ENCODE measurements around the gene AVPR2.

The AVPR2 gene

DNA sequence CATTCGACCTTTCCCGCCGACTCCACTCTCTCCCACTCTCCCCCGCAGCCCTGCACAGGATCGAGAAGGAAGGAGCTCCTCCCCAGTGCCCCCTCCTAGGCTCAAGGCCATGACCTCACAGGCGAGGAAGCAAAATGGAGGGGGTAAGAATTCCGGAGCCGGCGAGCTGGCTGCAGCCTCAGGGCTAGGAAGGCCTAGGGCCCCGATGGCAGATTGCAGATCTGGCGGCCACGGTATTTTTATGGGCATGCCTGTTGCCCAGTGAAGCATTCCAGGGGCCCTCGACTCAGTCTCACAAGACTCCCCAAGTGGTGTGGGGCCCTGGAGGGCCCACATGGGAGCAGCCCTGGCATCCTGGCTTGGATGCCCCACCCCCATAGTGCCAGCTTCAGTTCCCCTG, 17.6 kb upstream of the AVPR2 start:
- no peak for DNase-seq

DNA sequence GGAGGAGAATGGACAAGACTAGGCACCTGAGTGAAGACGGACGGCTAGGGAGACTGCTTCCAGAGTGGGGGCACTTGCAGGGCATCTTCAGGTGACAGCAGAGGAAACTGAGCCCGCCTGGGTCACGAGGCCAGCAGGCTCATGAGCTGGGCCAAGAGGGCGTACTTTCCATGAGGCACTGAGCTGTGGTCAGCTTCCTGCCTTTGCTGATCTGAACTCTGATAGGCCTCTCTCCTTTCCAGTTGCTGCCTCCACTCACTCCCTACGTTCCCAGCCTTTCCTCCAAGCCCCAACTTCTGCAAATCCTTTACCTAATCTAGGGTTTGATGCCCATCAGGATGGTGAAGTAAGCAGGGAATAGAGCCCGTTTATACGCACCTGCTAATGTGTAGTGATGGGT, 17.1 kb upstream of the AVPR2 start:
- DNase-seq = no peak

- no peak for DNase-seq
Measured at GRCh38 chrX:153888344-153888743, 16.1 kb upstream of the AVPR2 start.

DNA sequence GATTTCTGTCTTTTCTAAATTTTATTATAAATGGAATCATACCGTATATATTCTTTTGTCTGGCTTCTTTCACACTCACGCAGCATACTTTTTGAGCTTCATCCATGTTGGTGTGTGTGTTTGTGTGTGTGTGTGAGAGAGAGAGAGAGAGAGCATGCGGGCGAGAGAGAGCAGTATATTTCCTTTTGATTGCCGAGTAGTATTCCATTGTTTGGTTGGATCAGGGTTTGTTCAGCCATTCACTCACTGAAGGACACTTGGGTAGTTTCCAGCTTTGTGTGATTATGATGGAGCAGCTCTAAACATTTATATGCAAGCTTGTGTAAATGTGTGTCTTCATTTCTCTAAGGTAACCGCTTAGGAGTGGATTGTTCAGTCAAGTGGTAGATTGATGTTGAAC, 15.3 kb upstream of the AVPR2 start:
- DNase-seq = no peak

DNA sequence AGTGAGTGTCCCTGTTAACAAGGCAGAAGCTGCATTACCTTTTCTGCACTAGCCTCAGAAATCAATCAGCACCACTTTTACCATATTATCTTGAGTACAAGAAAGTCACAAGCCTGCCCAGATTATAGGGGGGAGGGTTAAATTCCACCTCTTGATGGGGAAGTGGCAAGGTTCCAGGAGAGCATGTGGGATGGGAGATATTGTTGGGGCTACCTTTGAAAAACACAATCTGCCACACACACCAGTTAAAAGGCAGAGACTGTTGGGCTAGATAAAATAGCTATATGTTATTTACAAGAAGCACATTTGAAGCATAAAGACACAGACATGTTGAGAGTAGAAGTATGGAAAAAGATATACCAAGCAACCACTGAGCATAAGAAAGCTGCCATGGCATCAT, 6.6 kb upstream of the AVPR2 start:
- DNase-seq = no peak

DNA sequence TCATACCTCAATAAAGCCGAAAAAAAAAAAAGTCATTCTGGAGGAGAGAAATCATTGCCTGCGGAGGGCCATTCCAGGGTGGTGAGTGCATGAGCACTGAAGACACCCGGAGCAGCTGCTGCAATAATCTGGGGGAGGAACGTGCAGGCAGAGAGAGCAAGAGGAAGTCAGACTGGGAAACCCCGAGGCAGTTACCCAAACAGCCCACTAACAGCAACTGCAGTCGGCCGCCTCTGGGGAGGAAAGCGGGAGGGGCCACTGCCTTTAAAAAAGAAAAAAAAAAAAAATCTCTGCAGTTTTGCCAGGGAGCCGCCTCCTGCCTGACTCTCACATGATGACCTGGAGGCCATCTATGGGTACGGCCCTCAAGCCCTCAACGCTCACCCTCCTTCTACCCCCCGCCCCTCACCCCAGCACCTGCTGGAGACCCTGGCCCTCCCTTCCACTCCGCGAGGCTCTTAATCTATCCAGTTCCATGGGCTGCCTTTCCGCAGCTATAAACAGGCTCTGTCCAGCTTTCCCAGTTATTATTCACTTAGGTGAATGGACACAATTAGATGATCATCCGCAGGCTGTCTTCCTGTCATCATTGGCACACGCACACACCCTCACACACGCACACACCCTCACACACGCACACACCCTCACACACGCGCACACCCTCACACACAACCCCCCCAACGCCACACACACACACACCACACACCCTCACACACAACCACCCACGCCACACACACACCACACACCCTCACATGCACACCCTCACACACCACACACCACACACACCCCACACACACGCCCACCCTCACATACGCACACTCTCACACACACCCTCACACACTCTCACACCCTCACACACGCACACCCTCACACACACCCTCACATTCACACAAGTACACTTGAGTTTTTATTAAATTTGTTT, 3.4 kb upstream of the AVPR2 start:
- peak; percentile 72 for DNase-seq

- no peak for DNase-seq
Measured at GRCh38 chrX:153901753-153902140, 2.7 kb upstream of the AVPR2 start.

DNA sequence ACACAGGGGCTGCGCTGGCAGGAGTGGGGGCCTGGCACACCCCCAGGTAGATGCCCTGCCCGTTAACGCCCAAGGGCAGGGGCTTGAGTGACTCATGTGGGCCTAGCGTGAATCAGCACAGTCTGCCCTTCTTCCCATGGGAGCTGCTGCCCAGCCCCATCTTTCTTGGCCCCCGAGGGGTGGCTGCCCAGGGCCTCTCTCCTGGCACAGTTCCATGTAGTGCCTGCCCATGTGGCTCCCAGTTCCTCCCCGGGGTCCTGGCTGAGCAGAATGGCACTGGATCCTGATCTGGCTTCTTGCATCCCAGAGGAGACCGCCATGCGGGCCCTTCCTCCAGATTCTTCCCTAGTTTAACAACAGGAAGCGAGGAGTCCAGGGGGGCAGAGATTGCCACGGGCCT, 2.1 kb upstream of the AVPR2 start:
- DNase-seq = no peak

DNA sequence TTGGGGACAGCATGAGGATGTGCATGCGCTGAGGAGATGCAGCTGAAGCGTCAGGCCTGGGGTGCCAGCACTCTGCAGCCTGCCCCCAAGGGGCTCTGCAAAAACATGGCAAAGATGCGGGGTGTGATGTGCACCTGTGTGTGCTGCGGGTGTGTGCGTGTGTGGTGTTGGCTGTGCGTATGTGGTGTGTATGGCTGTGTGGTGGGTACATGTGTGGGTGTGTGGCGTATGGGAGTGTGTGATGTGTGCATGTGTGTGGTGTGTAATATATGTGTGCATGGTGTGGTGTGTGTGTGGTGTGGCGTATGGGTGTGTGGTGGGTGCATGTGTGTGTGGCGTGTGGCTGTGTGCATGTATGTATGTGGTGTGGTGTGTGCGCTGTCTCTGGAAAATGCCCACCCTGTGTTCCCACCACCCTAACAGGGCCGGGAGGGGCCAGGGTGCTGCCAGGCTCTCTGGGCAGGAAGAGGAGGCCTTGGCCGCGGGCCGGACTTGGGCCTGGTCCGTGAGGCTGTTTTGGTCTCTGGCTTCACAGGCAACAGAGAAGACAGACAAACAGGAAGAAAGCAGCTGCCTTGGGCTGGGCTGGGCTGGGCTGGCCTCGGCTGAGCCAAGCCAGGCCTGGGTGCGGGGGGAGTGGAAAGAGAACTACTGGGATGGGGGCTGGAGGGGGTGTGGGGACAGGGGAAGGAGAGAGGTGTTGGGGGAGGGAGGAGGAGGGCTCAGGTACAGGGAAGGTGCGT, 1.1 kb upstream of the AVPR2 start:
- no peak for DNase-seq

GRCh38 chrX:153905481-153906095, 1.1 kb downstream of the AVPR2 start:
- DNase-seq = no peak

DNA sequence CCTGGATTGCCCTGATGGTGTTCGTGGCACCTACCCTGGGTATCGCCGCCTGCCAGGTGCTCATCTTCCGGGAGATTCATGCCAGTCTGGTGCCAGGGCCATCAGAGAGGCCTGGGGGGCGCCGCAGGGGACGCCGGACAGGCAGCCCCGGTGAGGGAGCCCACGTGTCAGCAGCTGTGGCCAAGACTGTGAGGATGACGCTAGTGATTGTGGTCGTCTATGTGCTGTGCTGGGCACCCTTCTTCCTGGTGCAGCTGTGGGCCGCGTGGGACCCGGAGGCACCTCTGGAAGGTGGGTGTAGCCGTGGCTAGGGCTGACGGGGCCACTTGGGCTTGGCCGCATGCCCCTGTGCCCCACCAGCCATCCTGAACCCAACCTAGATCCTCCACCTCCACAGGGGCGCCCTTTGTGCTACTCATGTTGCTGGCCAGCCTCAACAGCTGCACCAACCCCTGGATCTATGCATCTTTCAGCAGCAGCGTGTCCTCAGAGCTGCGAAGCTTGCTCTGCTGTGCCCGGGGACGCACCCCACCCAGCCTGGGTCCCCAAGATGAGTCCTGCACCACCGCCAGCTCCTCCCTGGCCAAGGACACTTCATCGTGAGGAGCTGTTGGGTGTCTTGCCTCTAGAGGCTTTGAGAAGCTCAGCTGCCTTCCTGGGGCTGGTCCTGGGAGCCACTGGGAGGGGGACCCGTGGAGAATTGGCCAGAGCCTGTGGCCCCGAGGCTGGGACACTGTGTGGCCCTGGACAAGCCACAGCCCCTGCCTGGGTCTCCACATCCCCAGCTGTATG, 1.8 kb downstream of the AVPR2 start:
- no peak for DNase-seq

DNA sequence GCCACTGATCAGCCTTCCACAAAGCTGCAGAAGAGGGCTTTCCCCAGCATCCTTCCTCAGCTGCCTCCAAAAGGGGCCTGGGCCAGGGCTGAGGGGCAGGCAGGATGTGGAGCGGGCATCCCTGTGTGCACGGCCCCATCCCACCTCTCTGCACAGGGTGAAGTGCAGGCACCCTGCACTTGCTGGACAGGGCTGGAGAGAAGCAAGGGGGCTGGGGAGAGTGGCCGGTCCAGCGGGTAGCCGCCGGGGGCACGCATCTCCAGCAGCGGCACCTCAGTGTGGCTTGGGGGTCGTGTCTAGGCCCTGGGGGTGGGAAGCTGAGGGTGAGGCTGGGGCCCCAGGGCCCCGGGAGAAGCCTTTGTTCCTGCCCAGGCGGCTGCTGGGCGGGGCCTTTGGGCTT, 3.0 kb downstream of the AVPR2 start:
- DNase-seq = no peak

DNA sequence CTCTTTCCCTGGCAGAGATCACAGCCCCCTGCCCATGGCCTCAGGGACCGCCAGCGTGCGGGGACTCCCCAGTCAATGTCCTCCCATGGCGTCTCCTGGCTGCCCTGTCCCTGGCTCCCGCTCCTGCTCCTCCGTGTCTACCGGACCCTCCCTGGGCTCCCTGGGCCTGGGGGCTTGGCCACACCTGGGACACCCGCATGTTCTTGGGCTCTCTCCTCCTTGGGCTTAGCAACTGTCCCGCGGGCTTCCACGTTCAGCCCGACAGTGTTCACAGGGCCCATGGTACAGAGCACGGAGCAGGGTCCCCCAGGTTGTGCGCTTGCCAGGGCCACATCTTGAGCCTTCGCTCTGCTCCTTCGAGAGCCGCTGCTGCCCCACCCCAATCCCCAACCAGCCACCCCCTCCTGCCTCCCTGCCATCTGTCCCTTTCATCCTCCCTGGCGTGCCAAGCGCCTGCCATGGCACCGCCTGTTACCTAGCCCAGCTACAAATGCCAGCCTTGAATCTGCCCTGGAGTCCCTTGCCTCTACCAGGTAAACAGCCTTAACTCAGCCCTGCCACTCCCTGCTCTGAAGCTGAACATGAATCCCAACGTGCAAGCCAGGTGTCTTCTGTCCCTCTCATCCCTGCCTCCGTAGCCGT, 3.9 kb downstream of the AVPR2 start:
- no peak for DNase-seq

DNA sequence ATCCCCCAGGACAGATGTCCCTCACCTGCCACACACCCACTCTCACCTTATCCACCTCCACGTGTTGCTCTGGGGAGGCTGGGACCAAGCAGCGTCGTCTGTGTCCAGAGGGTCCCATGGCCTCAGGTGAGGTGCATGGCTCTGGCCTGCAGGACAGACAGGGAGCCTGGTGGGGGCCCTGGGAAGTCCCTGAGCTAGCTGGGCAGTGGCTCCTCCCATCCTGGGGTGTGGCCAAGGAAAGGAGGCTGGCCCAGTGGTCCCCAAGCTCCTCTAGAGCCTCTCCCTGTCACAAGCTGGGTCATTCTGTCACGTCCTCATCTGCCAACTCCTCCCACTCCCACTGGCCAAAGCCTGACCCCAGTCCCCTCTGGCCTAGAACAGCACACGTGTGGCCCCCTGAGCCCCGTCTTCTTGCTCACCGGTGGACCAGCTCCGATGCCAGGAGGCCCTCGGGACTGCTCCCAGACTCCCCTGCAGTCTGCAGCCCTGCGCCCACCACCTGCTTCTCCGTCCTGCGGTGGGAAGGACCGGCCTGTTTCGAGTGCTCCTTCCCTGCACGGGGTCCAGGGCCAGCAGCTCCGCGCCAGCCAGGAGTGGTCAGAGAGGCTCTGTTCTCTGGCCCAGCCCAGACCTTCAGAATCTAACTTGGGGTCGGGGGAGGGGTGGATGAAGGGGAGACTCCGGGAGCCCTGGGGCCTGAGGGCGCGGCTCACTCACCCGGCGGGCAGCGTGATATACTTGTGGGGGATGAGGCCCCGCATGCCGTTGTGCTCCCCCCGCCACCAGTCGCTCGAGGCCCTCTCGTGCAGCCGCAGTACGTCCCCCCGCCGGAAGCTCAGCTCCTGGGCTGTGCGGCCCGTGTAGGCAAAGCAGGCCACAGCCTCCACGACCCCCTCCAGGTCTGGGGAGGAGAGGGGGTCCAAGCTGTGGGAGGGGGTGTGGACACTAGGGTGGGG, 4.8 kb downstream of the AVPR2 start:
- DNase-seq = no peak

- DNase-seq = no peak
Measured at GRCh38 chrX:153909980-153910360, 5.5 kb downstream of the AVPR2 start.

- DNase-seq = no peak
Measured at GRCh38 chrX:153910446-153910845, 6.0 kb downstream of the AVPR2 start.

GRCh38 chrX:153911798-153912197, 7.3 kb downstream of the AVPR2 start:
- DNase-seq = no peak

DNA sequence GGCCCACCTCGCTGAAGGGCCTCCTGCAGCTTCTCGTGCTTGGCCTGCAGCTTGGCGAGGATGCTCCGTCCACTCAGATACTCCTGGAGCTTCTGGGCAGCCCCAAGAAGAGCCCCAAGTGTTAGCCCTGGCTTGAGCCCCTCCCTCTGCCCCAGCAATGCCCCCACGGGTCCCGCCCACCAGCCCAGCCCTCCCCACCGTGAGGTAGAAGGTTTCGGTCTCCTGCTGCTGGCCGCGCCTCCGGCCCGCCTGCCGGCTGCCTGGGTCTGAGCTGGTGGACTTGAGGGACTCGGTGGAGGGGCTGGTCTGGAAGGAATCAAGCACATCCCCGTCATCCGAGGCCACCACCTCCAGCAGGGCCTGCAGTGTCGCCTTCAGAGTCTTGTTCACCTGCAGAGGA, 8.7 kb downstream of the AVPR2 start:
- DNase-seq = no peak

DNA sequence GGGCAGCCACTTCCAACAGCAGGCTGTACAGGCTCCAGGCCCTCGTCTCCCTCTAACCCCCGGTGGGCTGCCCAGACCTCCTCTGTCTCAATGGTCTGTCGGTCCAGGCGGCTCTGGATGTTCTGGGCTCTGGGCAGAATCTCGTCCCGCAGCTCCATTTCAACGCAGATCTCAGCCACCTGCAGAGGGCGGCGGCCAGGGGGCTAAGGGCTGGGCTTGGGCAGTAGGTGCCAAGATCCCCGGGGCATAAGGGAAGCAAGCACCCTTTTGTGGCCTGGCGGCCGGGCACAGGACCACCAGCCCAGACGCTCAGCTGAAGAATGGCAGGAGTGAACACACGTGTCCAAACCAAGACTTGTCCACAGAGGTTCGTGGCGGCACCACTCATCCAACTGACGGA, 9.2 kb downstream of the AVPR2 start:
- no peak for DNase-seq

DNA sequence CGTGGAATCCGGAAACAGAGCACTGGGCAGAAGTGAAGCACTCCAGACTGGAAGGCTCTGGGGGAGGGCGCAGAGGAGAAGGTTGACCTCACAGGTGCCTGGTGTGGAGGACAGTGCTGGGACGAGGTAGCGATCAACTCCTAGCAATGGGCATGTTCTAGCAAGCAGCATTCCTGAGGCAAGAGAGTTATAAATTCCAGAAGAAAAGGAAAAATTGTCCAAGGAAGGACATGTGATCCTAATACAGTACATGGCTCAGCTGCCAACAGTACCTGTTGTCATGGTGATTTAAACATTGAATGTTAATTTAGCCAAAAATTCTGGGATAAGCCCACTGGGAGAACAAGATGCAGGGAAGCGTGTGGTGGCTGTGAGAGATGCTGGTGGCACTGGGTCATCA, 13.4 kb downstream of the AVPR2 start:
- no peak for DNase-seq

DNA sequence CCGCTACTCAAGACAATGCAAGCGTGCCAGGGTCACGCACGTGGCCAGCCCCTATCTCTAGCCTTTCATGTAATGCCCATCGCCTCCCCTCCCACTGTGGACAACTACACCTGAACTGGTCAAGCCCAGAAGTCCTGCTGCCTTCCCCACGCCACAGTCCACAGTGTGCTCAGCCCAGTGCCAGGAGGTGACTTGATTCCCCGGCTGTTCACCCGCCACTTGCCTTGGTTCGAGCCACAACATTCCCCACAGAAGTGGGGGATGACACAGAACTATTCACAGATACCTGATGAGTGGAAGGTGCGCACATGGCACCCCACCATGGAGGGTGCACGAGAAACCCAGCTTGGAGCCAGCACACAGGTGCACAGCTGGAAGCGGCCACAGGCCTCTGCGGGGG, 14.8 kb downstream of the AVPR2 start:
- no peak for DNase-seq

All from activated CD4-positive, alpha-beta T cell treated with anti-CD3 and anti-CD28 coated beads, Interleukin-2, Interleukin-6, amounts not matched to agents 100 ng/mL and 50 ng/mL, durations not matched to agents 16 hours and 8 hours (primary cell).